DND-41 (cell line): ENCODE measurements around the gene ZBTB42.

ENCODE experiments used
- ATAC-seq: fragments of 200-7000 bp; cut with Tn5 transposase; 3 replicates; pipeline ENCODE4 v1.9.1; 2021; ENCODE audit warnings: low read depth; ENCODE audit not compliant: insufficient read depth
- DNase-seq: peaks from one replicate; pipeline ENCODE4 v3.0.0-alpha.2; 2020
- H2AFZ ChIP-seq: 2 replicates; pipeline ENCODE4 v1.6.0; 2012; ENCODE audit warnings: low read depth, low read length
- H3K27ac ChIP-seq: 2 replicates; pipeline ENCODE4 v1.5.1; 2012; ENCODE audit warnings: low read length, inconsistent platforms
- H3K27me3 ChIP-seq: fragments of 200-600 bp; sonication (generic); 2 replicates; pipeline ENCODE4 v1.6.0; 2012; ENCODE audit warnings: low read length, mild to moderate bottlenecking, inconsistent platforms; ENCODE audit not compliant: insufficient read depth, poor library complexity
- H3K36me3 ChIP-seq: 2 replicates; pipeline ENCODE4 v1.5.1; 2012; ENCODE audit warnings: low read length, inconsistent platforms; ENCODE audit not compliant: insufficient read depth
- H3K4me1 ChIP-seq: 2 replicates; pipeline ENCODE4 v1.5.1; 2012; ENCODE audit warnings: mild to moderate bottlenecking, low read length; ENCODE audit not compliant: insufficient read depth
- H3K4me2 ChIP-seq: 2 replicates; pipeline ENCODE4 v1.6.0; 2012; ENCODE audit warnings: mild to moderate bottlenecking, moderate library complexity, low read length, inconsistent platforms; ENCODE audit not compliant: insufficient read depth
- H3K4me3 ChIP-seq, 2 experiments: fragments of 200-600 bp in 1 of 2; shearing (Covaris generic) in 1 of 2; 2 replicates each; pipeline ENCODE4 v1.5.1; 2012 to 2016; ENCODE audit warnings: inconsistent platforms in 2 of 2, low read length in 2 of 2, mild to moderate bottlenecking in 2 of 2, low read depth in 1 of 2, moderate library complexity in 1 of 2
- H3K79me2 ChIP-seq: 2 replicates; pipeline ENCODE4 v1.6.0; 2012; ENCODE audit warnings: low read length, inconsistent platforms; ENCODE audit not compliant: insufficient read depth
- H3K9ac ChIP-seq: 2 replicates; pipeline ENCODE4 v1.6.0; 2012; ENCODE audit warnings: low read depth, mild to moderate bottlenecking, inconsistent platforms, low read length, moderate library complexity
- H3K9me3 ChIP-seq: 2 replicates; pipeline ENCODE4 v1.5.1; 2012; ENCODE audit warnings: low read length, moderate library complexity, mild to moderate bottlenecking, inconsistent platforms; ENCODE audit not compliant: insufficient read depth, severe bottlenecking
- H4K20me1 ChIP-seq: 2 replicates; pipeline ENCODE4 v1.6.0; 2012; ENCODE audit warnings: low read length; ENCODE audit not compliant: insufficient read depth
- EZH2 ChIP-seq: IDR thresholded peaks from 3 replicates; pipeline ENCODE4 v1.6.1; 2012; ENCODE audit warnings: borderline replicate concordance, low read depth, mild to moderate bottlenecking, moderate library complexity, low read length, inconsistent platforms; ENCODE audit not compliant: severe bottlenecking
- TF ChIP-seq, protein P1 (sequence below): IDR thresholded peaks from 2 replicates; pipeline ENCODE4 v1.5.1; 2012; ENCODE audit warnings: borderline replicate concordance, low read length, moderate library complexity, mild to moderate bottlenecking; ENCODE audit not compliant: poor library complexity, severe bottlenecking; ENCODE audit errors: extremely low read depth

The ZBTB42 gene

DNA sequence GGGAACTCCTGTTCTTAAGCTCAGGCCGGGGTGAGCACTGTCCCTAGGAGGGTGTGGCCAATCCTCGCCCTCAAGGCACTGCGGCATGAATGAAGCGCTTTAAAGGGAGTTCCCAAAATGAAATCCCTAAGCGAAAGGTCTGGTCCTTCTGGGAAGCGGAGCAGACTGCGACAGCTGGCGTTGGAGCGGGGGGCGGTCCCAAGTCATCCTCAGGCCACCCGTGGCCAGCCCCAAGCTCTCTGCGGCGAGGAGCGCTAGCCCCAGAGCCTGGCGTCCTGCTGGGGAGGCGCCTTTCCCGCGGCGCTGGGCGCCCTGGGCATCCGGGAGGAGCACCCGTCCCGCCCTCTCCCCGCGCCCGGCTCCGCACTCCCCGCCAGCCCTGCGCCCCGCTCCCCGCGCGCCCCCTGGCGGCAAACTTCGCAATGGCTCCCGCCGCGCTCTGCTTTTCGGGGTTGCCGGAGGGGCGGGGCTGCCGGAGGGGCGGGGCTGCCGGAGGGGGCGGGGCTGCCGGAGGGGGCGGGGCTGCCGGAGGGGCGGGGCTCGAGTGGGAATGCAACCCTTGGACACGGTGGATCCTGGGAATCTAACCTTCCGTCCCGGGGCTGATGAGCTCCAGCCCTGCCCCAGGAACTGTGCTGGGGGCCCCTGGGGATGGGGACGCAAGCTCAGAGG is 25.4 kb downstream of the ZBTB42 start:
- Histone ChIP-seq H3K27ac (no peak overlapping the region), H3K79me2 (no peaks in the 10 kb centered on the region), H4K20me1 (no peaks in the 10 kb centered on the region), H2AFZ (peak overlapping the region; percentile 69), H3K4me3 (peak overlapping the region in 1 of 2 experiments; percentile 51; a peak in 2 of 4 replicates), H3K4me2 (peak overlapping the region; percentile 71), H3K27me3 (no peaks in the 10 kb centered on the region), H3K9ac (peak overlapping the region; percentile 44), H3K9me3 (no peaks in the 10 kb centered on the region), H3K4me1 (peaks cover 8% of the 10 kb centered on the region), H3K36me3 (no peaks in the 10 kb centered on the region)
- peak; percentile 89 for ATAC-seq
- peak; percentile 84 for DNase-seq
- TF ChIP-seq, protein P1, sequence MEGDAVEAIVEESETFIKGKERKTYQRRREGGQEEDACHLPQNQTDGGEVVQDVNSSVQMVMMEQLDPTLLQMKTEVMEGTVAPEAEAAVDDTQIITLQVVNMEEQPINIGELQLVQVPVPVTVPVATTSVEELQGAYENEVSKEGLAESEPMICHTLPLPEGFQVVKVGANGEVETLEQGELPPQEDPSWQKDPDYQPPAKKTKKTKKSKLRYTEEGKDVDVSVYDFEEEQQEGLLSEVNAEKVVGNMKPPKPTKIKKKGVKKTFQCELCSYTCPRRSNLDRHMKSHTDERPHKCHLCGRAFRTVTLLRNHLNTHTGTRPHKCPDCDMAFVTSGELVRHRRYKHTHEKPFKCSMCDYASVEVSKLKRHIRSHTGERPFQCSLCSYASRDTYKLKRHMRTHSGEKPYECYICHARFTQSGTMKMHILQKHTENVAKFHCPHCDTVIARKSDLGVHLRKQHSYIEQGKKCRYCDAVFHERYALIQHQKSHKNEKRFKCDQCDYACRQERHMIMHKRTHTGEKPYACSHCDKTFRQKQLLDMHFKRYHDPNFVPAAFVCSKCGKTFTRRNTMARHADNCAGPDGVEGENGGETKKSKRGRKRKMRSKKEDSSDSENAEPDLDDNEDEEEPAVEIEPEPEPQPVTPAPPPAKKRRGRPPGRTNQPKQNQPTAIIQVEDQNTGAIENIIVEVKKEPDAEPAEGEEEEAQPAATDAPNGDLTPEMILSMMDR, result peak; percentile 56
- TF ChIP-seq EZH2, result no peak

DNA sequence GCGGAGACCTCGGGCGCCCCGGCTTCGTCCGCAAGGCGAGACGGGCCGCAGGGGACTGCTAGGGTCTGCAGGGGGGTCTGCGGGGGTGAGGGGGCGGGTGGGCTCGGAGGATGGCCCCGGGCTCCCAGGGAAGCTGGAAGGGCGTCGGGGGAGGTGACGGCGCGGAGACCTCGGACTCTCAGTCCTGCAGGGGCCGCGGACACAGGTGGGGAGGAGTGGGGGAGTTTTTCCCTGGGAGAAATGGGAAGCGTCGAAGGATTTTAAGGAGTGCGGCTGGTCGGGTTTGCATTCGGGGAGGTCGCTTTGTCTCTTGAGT is 25.9 kb downstream of the ZBTB42 start:
- Histone ChIP-seq H3K9me3 (no peaks in the 10 kb centered on the region), H3K79me2 (no peaks in the 10 kb centered on the region), H4K20me1 (no peaks in the 10 kb centered on the region), H2AFZ (no peak overlapping the region), H3K27ac (no peak overlapping the region), H3K4me3 (no peak overlapping the region), H3K9ac (no peak overlapping the region), H3K4me1 (peaks cover 8% of the 10 kb centered on the region), H3K27me3 (no peaks in the 10 kb centered on the region), H3K4me2 (no peak overlapping the region), H3K36me3 (no peaks in the 10 kb centered on the region)
- DNase-seq (no peak), ATAC-seq (no peak)
- TF ChIP-seq EZH2, result no peak
- TF ChIP-seq, protein P1, result no peak

DNA sequence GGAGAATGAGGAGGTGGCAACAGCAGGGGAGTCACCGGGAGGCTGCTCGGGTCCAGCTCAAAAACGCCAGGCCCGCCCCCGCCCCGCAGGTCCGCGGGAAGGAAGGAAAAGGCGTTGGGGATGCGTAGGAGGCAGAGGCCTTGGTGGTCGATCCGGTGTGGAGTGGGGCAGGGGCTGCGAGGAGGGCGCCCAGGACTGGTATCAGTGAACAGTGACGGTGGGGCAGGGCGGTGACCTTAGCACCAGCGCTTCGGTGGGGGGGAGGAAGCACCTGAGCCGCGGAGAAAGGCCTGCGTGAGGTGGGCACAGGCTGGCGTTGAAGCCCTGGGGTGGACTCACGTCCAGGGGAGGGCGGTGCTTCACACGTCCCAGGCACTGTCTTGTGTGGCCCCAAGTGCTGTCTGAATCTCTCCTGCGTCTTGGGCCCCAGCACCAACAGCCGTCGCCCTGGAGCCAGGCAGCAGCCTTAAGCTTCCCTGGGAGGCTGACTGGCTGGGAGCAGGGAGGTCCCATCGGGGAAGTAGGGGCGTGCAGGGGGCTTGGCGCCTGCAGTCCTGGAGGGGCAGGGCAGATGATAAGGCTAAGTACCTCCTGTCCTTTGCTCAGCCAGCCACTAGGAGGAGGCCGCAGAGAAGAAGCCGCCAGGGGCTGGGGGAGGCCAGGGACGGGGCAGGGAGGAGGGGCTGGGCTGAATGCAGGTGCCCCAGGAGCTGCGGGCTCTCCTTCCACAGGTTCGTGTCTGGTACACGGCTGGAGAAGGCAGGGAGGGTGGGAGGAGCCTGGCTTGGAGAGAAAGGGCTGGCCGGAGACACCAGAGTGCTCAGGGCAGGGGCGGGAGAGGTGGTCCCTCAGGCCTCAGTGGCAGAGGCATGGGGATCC is 26.5 kb downstream of the ZBTB42 start:
- H2AFZ ChIP-seq, result no peak overlapping the region
- peak; percentile 56; the same call in 2 of the 3 replicates for ATAC-seq

More for the DNA sequence above, 26.5 kb downstream of the ZBTB42 start:
- no peaks in the 10 kb centered on the region for H4K20me1 ChIP-seq
- no peak overlapping the region for H3K9ac ChIP-seq
- H3K4me1 ChIP-seq, result peaks cover 8% of the 10 kb centered on the region
- H3K4me2 ChIP-seq, result no peak overlapping the region
- H3K36me3 ChIP-seq, result no peaks in the 10 kb centered on the region
- no peaks in the 10 kb centered on the region for H3K9me3 ChIP-seq
- DNase-seq, result no peak
- H3K4me3 ChIP-seq, result no peak overlapping the region
- no peaks in the 10 kb centered on the region for H3K79me2 ChIP-seq
- no peak for TF ChIP-seq EZH2
- TF ChIP-seq, protein P1, result no peak
- no peaks in the 10 kb centered on the region for H3K27me3 ChIP-seq
- no peak overlapping the region for H3K27ac ChIP-seq
